GM19099 (cell line): ENCODE measurements around the gene NDFIP1.

ENCODE experiments used
- POLR2A ChIP-seq: IDR thresholded peaks from 3 replicates; pipeline ENCODE4 v1.6.1; 2011; ENCODE audit warnings: low read depth; ENCODE audit not compliant: insufficient read length; ENCODE audit errors: extremely low read depth

Gene NDFIP1

GRCh38 chr5:142128675-142129208 lies 20.2 kb downstream of the NDFIP1 start:
- no peak for TF ChIP-seq POLR2A

- no peak for TF ChIP-seq POLR2A
These were observed 21.0 kb downstream of the NDFIP1 start for GRCh38 chr5:142129446-142130066.

GRCh38 chr5:142131394-142131793 lies 22.8 kb downstream of the NDFIP1 start:
- no peak for TF ChIP-seq POLR2A

- no peak for TF ChIP-seq POLR2A
These were observed 24.3 kb downstream of the NDFIP1 start for GRCh38 chr5:142132916-142133315.

GRCh38 chr5:142133330-142134206 lies 25.0 kb downstream of the NDFIP1 start:
- TF ChIP-seq POLR2A = no peak

- TF ChIP-seq POLR2A = no peak
These were observed 25.9 kb downstream of the NDFIP1 start for GRCh38 chr5:142134331-142135010.

- TF ChIP-seq POLR2A = no peak
These were observed 32.9 kb downstream of the NDFIP1 start for GRCh38 chr5:142141463-142141862.

GRCh38 chr5:142143878-142144277 lies 35.3 kb downstream of the NDFIP1 start:
- no peak for TF ChIP-seq POLR2A

- TF ChIP-seq POLR2A = no peak
These were observed 36.7 kb downstream of the NDFIP1 start for GRCh38 chr5:142145106-142145900.

GRCh38 chr5:142149363-142149762 lies 40.8 kb downstream of the NDFIP1 start:
- no peak for TF ChIP-seq POLR2A

GRCh38 chr5:142150431-142150830 lies 41.9 kb downstream of the NDFIP1 start:
- TF ChIP-seq POLR2A = no peak

GRCh38 chr5:142151436-142152383 lies 43.1 kb downstream of the NDFIP1 start:
- TF ChIP-seq POLR2A = no peak

- no peak for TF ChIP-seq POLR2A
These were observed 43.8 kb downstream of the NDFIP1 start for GRCh38 chr5:142152384-142152732.

- no peak for TF ChIP-seq POLR2A
These were observed 45.3 kb downstream of the NDFIP1 start for GRCh38 chr5:142153674-142154448.
